Urinary bladder (tissue), 4 donors: ENCODE measurements around the gene ENTREP3. TPM values are rescaled to one million over a fixed set of nuclear protein-coding genes. Genes with fewer than 3 reads are reported as not detected.

Experiments
- DNase-seq: peaks from one replicate; pipeline ENCODE4 v3.0.0-alpha.2; 2015; ENCODE audit errors: extremely low spot score
- H3K27ac ChIP-seq: one replicate; pipeline ENCODE4 v1.5.1; 2013; ENCODE audit warnings: low read depth, mild to moderate bottlenecking, moderate library complexity
- H3K36me3 ChIP-seq: one replicate; pipeline ENCODE4 v1.6.1; 2013; ENCODE audit warnings: mild to moderate bottlenecking, moderate library complexity; ENCODE audit not compliant: insufficient read depth
- H3K4me1 ChIP-seq: one replicate; pipeline ENCODE4 v1.6.1; 2013; ENCODE audit warnings: mild to moderate bottlenecking, moderate library complexity; ENCODE audit not compliant: insufficient read depth
- H3K4me3 ChIP-seq: one replicate; pipeline ENCODE4 v1.5.1; 2013; ENCODE audit warnings: low read depth, low read length
- WGBS: extraction: QIAGEN DNeasy Blood & Tissue Kit; methylation state at CpG from one replicate; pipeline ENCODE4 v1.1.7; 2013; 5-methylcytosine and 5-hydroxymethylcytosine counted together
- polyA plus RNA-seq: library from polyadenylated mRNA; stranded (reverse); fragments of 200-250 nt; gene quantifications from one replicate; pipeline ENCODE4 v1.2.3, GENCODE V29; 2013
- total RNA-seq: library from RNA; depleted of rRNA; stranded (reverse); fragments of >200 nt; gene quantifications from one replicate; pipeline ENCODE4 v1.2.3, GENCODE V29; 2014
- donor health status: healthy with polysubstance abuse.
- donor health status: healthy.

ENTREP3 gene, protein sequence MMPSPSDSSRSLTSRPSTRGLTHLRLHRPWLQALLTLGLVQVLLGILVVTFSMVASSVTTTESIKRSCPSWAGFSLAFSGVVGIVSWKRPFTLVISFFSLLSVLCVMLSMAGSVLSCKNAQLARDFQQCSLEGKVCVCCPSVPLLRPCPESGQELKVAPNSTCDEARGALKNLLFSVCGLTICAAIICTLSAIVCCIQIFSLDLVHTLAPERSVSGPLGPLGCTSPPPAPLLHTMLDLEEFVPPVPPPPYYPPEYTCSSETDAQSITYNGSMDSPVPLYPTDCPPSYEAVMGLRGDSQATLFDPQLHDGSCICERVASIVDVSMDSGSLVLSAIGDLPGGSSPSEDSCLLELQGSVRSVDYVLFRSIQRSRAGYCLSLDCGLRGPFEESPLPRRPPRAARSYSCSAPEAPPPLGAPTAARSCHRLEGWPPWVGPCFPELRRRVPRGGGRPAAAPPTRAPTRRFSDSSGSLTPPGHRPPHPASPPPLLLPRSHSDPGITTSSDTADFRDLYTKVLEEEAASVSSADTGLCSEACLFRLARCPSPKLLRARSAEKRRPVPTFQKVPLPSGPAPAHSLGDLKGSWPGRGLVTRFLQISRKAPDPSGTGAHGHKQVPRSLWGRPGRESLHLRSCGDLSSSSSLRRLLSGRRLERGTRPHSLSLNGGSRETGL
- total RNA-seq (2.6 TPM), polyA plus RNA-seq (37.8 TPM)

DNA sequence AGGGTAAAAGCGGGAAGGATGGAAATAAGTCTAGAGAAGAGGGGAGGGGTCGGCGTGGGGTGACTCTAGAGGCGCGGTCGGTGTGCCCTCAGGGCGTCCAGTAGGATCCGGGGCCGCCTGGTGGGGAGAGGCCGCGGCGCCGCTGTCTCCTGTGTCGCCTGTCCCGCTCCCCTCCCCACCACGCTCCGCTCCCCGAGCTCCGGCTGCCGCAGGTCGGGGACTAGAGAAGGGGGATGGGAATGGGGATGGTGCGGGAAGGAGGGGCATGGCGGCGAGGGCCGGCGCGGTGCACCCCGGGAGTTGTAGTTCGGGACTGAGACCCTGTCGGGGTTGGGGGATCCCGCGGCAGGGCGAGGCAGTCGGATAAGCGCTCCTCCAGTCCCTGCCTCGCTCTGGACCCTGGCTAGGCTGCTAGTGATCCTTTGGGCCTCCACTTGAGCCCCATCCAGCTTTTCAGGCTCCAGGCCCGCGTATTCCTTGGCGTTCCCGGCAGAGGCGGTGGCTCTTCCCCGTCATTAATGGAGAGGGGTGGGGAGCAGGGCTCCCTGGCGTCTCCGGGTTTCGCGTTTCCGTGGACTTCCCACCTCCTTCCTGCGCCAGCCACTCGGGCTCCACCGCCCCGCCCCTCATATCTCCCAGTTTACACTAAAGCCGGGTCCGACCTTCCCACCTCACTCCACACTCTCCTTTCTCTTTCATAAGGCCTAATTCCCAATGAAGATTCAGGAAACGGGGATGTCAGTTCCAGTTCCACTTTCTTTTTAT, at the start of gene ENTREP3:
ENTREP3 (minus strand) TSS at position 241 of the 765 bp plus-strand sequence. CDS start 606 bp downstream, outside the sequence.
- under 1% methylated on average over 54 of the region's 54 CpGs for WGBS
- Histone ChIP-seq H3K4me3 (peak within 1 kb of the TSS; percentile 75), H3K4me1 (no peaks in the 10 kb centered on the region), H3K27ac (peak within 1 kb of the TSS; percentile 87), H3K36me3 (peaks cover 2% of the 10 kb centered on the region)
- DNase-seq, result peak; percentile 72

GRCh38 chr1:155304558-155305063, 49.3 kb upstream of the ENTREP3 start:
- Histone ChIP-seq H3K4me3 (no peak overlapping the region), H3K27ac (no peak overlapping the region), H3K4me1 (peaks cover 1% of the 10 kb centered on the region), H3K36me3 (no peaks in the 10 kb centered on the region)
- 78% methylated on average over 11 of the region's 11 CpGs for WGBS
- no peak for DNase-seq

GRCh38 chr1:155301342-155301841, 46.1 kb upstream of the ENTREP3 start, which contains the start of gene PKLR:
Gene PKLR (minus strand): TSS chr1:155301438. CDS start chr1:155301395, 43 bp downstream.
- WGBS, result 82% methylated on average over 5 of the region's 5 CpGs
- no peak for DNase-seq

DNA sequence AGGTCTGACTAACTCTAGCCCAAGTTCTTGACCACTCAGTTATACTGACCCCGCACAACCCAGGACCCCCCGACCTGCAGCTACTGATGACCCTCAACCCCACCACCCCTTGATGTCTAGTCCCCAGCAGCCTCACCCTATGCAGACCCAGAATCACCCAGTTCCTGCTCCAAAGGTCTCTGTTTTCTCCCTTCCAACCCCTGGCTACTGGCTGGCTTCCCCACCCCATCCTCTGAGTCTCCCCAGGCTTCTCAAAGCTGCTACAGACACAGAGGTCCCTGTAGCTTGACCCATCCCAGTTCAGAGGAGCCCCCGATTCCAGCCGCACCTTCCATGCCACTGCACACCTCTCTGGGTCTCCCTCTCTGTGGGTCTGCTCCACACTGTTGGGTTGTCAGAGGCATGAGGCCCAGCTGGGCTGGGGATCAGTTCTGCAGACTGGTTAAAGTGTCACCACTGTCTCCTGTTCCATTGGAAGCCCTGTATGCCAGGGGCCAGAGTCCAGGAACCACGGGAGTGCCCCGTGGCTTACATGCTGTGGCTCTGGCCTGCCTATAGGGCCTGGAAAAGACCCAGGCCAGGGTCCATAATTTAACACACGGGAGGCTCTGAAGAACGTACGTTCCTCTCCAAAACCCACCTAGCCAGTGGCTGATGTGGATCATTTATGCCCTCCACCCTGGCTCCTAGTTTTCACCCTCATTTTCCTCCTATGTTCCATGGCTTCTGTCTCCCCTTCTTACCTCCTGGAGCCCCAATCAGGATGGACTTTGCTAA, 45.5 kb upstream of the ENTREP3 start:
- H3K36me3 ChIP-seq, result no peaks in the 10 kb centered on the region
- no peak overlapping the region for H3K4me3 ChIP-seq
- no peak overlapping the region for H3K27ac ChIP-seq
- WGBS, result 86% methylated on average over 9 of the region's 9 CpGs
- DNase-seq, result no peak
- no peaks in the 10 kb centered on the region for H3K4me1 ChIP-seq

More at GRCh38 chr1:155301342-155301841, 46.1 kb upstream of the ENTREP3 start, which contains the start of gene PKLR:
- Histone ChIP-seq H3K36me3 (no peaks in the 10 kb centered on the region), H3K27ac (no peak within 1 kb of the TSS), H3K4me3 (no peak within 1 kb of the TSS), H3K4me1 (no peaks in the 10 kb centered on the region)

DNA sequence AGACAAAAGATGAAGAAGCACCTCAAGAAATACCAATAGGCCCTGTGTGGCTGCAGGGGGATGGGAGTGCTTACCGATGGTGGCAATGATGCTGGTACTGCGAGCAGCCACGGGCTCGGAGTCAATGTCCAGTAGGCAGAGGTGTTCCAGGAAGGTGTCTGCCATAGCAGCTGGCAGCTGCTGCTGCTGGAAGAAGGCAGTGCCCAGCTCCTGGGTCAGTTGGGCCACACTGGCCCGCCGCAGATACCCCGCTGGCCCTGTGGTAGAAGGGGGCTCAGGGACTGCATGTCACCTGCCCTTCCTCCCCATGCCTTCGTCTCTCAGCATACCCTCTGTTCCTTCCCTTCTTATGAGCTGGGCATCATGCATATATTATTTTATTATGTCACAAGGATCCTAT, 44.7 kb upstream of the ENTREP3 start:
- Histone ChIP-seq H3K4me1 (no peaks in the 10 kb centered on the region), H3K27ac (no peak overlapping the region), H3K4me3 (no peak overlapping the region), H3K36me3 (no peaks in the 10 kb centered on the region)
- 90% methylated on average over 8 of the region's 8 CpGs for WGBS
- DNase-seq, result no peak

GRCh38 chr1:155297384-155297783, 42.1 kb upstream of the ENTREP3 start:
- Histone ChIP-seq H3K36me3 (no peaks in the 10 kb centered on the region), H3K27ac (no peak overlapping the region), H3K4me3 (no peak overlapping the region), H3K4me1 (no peaks in the 10 kb centered on the region)
- WGBS, result 66% methylated on average over 7 of the region's 7 CpGs
- no peak for DNase-seq

DNA sequence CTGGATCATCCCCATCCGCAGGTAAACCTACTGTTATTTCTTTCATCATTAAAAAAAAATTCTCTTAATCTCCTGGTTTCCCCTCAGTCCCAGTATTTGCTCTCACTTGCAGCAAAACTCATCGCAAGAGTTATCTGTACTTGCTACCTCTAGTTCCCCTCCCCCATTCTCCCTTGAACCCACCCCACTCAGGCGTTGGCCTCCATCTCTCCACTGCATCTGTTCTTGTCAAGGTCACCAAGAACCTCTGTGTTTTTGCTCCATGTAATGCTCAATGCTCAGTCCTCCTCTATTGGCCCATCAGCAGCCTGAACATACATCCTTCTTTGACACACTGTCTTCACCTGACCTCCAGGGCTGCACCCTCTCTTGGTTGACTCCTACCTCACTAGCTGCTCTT, 41.4 kb upstream of the ENTREP3 start:
- WGBS, result 71% methylated on average over 3 of the region's 3 CpGs
- H3K36me3 ChIP-seq, result no peaks in the 10 kb centered on the region

GRCh38 chr1:155295942-155296267, 40.6 kb upstream of the ENTREP3 start:
- WGBS, result 86% methylated on average over 7 of the region's 7 CpGs
- no peaks in the 10 kb centered on the region for H3K4me1 ChIP-seq
- DNase-seq, result no peak
- no peak overlapping the region for H3K27ac ChIP-seq
- no peak overlapping the region for H3K4me3 ChIP-seq
- H3K36me3 ChIP-seq, result no peaks in the 10 kb centered on the region

More for the DNA sequence above, 41.4 kb upstream of the ENTREP3 start:
- Histone ChIP-seq H3K4me3 (no peak overlapping the region), H3K27ac (no peak overlapping the region), H3K4me1 (no peaks in the 10 kb centered on the region)
- no peak for DNase-seq

DNA sequence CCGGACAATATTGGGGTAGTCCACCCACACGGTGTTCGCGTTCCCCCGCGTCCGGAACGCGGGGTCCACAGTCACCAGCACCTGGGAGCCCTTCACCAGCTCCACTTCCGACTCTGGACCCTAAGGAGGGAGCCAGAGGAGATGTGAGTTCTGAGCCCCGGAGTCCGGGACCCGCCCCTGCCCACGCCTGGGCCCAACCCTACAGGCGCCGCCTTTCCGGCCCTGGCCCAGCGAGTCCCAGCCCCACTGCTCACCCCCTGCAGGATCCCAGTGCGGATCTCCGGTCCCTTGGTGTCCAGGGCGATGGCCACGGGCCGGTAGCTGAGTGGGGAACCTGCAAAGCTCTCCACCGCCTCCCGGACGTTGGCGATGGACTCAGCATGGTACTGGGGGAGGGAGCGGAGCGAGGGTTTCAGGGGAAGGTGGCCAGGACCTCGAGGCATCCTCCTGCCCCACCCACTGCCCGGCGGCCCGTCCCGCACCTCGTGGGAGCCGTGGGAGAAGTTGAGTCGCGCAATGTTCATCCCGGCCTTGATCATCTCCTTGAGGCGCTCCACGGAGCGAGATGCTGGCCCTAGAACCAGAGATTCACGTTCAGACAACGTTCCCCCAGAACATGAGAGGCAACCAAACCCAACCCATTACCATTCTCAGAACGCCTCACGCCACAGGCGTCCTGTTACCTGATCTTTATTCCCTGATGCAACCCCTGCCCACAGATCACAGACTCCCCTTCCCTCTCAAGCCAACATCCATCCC, 40.1 kb upstream of the ENTREP3 start:
- Histone ChIP-seq H3K27ac (no peak overlapping the region), H3K4me3 (no peak overlapping the region), H3K4me1 (no peaks in the 10 kb centered on the region), H3K36me3 (no peaks in the 10 kb centered on the region)
- 9% methylated on average over 47 of the region's 47 CpGs for WGBS
- DNase-seq, result no peak

DNA sequence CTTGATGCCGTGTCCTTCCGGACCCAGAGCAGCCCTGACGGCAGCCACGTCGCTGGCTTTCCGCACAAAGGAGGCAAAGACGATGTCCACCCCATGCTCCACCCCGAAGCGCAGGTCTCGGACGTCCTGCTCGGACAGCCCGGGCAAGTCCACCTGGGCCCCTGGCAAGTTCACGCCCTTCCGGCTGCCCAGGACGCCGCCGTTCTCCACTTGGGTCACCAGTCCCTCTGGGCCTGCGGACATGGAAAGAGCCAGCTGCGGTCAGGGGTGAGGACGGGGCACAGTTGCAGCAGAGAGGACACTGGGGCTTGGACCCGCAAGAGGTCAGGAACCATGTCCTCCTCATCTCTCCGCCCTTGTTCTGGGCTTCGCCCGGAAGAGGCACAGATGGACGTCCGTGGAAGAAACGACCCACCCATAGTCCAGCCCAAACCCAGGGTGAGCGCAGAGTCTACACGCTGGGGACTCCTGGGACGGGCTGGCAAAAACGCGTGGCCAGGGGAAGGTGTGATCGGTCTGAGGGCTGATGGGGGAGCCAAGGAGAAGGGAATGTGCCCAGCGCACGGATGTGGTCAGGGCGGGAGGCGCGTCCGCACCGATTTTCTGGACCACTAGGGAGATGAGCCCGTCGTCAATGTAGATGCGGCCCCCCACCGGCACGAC, 39.4 kb upstream of the ENTREP3 start:
- H3K27ac ChIP-seq, result no peak overlapping the region
- no peaks in the 10 kb centered on the region for H3K4me1 ChIP-seq
- 38% methylated on average over 46 of the region's 46 CpGs for WGBS
- no peaks in the 10 kb centered on the region for H3K36me3 ChIP-seq
- no peak for DNase-seq
- H3K4me3 ChIP-seq, result no peak overlapping the region

DNA sequence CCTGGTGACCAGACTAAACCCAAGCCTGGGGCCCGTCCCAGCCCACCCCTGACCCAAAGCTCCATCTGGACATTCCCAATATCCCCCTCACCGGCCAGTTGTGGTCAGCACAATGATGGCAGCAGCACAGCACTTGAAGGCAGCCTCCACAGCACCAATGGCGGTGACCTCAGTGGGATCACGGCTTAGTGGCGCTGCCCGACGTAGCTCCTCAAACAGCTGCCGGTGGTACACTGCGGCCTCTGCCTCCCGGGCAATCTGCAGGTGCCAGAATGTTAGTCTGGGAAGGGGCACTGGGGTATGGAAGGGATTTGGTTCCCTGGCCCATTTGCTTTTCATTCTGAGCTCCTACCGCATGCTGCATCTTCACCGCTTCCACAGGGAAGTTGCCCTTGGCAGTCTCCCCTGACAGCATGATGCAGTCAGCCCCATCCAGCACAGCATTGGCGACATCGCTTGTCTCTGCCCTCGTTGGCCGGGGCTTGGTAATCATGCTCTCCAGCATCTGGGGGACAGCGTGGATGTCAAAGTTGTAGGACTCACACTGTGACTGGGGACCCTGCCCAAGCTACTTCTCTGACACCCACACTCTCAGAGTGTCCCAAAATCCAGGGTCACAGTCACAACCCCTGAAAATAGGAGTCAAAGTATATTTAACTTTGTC, 37.9 kb upstream of the ENTREP3 start:
- Histone ChIP-seq H3K4me3 (no peak overlapping the region), H3K4me1 (no peaks in the 10 kb centered on the region), H3K27ac (no peak overlapping the region), H3K36me3 (no peaks in the 10 kb centered on the region)
- DNase-seq, result no peak
- 84% methylated on average over 17 of the region's 17 CpGs for WGBS
